ENCODE measurements around the gene RPS21.

RPS21 gene

DNA sequence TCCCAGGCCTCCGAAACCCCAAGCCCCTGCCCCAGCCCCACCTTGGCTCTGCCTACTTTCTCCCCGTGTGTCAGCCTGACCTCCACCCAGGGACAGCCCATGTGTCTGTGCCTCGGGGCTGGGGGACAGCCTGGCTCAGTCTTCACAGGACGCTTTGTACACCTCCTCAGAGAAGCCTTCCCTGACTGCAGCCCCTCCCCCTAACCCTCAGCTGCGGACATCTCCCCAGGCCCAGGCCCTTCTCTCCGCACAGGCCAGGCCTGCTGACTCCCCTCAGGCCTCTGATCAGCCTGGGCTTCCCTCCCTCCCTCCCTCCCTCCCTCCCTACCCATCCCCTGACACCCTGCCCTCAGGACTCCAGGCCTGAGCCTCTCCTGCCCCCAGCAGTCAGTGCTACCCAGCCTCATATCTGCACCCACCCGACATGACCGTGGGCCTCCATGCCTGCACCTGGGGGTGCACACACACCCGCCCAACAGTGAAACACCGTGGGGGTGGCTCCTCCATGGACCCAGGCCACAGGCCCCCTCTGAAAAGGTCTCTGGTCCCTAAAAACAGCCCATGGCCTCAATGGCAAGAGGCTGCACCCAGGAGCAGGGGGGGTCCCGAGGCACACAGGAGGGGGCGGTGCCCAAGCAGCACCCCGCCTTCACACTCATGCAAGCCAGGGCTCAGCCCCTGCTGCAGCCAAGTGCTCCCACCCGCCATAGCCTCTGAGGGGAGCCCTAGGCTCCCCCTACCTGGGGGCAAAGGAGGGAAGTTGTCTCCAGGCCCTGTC, 32.7 kb upstream of the RPS21 start:
- no peak for DNase-seq (ENCODE audit: low read depth)

DNA sequence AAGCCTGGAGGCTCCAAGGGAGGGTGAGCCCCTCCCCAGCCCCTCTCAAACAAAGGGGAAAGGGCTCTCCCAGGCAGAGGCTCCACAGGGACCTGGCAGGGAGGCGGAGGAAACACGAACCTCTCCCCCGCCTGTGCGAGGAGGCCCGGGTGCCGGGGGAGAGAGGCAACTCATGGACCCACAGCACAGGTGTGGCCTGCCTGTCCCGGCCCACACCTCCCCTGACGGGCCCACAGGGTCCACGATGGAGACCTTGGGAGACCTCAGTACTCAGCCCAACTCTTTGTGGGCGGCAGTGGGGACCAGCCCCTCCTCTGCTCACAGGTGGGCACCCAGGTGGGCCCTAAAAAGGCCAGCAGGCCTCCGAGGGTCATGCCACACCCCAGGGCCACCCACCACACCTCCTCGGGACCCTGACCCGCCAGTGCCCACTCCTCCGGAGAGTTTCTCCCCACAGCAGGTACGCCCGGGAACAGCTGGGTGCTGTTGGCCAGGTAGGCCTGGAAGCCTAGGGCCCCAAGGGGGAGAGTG, 32.0 kb upstream of the RPS21 start:
- DNase-seq (ENCODE audit: low read depth), result no peak

DNA sequence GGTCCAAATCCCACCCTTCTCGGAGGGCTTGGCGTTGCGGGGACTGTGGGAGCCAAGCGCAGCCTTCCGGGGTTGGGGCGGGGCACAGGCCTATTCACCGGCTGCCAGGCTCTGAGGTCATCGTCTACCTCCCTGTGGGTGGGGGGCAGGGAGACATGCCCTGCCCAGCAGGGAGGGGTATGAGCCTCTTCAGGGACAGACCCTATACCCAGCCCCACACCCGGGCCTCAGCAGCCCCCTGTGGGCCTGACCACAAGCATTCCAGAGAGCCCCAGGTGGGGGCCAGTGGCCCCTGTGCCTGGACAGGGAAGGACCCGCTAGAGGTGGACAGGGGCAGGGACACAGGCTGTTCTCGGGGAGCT, 31.4 kb upstream of the RPS21 start:
- DNase-seq (ENCODE audit: low read depth), result no peak

DNA sequence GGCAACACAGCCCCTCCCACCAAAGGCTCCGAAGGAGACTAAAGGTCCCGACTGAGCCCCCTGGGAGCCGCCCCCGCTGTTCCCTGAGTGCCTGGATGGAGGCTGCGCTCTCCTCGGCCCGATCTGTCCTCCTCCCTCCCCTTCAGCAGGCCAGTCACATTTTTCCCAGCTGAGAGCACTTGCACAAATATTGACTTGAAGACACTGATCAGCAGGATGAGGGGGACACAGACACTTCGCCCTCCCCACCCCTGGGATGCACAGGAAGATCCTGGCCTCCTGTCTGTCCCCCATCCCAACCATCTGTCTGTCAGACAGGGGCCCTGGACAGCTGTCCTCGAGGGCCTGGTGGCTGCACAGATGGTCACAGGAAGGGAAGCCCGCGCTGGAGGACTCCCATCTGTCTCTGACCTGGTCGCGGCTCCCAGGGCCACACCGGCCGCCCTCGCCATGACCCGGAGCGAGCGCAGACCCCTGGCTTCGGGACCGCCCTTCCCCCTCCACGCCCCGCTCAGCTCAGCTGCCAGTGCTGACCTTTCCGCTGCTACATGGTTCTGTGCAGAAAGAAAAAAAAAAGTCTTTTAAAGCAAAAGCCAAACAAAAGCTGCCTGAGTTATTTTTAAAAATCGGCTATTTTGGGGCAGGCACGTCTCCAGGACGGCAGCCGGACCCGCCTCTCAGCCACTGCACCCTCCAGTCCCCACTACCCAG, 30.9 kb upstream of the RPS21 start:
- no peak for DNase-seq (ENCODE audit: low read depth)

DNA sequence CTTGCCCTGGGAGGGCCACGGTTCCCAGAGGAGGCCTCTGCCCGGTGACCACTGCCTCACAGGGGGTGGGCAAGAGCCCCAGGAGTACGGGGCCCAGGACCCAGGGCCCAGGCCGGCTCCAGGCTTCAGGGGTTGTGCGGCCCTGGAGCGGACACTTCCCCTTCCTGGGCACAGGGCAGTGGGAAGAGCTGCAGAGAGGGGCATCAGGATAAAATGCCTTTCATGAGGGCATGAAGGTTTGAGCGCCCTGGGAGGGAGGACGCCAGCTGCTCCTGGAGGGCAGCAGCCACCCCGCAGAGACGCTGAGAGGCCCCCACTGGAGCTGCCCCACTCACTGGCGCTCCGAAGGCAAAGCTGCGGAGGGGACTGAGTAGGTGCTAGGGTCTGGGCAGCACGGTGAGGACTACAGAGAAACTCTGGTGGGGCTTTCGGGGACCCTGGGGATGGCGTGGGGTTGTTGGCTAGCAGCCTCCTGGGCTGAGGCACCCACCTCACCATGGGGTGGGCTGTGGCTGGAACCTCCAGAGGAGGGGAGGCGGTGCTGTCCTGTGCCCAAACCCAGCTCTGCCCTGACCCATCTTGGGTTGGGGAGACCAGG, 30.2 kb upstream of the RPS21 start:
- no peak for DNase-seq (ENCODE audit: low read depth)

DNA sequence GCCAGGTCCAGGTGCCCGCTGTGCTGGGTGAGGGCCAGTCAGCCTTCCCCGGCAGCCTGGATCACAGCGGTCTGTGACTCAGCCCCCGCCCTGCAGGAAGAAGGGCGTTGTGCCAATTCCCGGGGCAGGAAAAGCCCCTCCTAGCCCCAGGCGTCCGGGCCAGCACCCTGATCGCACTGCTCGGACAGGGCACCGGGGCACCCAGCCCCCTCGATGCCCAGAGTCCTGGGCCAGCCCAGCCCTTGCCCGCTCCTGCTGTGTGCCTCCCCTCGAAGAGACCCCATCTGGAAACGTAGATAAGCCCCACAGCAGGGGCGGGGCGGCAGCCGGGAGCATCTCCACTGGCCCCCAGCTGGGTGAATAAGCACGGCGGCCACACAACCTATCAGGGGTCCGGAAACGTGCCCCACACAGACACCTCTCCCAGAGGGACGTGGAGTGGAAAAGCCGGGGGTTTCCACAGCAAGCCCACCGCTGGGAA, 29.7 kb upstream of the RPS21 start:
- DNase-seq (ENCODE audit: low read depth), result no peak

DNA sequence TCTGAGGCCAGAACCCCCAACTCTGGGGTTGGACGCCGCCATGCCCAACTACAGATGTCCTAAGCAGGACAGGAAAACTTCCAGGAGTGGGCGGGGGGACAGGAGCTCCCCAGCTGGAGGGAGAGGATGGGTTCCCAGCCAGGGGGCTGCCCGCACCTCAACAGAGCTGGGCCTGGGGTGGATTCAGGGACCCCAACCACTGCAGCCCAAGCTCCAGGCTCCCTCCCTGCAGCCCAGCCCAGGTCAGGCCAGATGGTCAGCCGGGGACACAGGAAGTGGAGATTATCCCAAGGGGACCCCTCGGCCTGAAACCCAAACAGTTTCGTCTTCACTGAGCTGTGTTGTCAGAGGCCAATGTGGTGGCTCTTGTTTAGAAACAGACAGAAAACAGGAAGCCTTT, 29.2 kb upstream of the RPS21 start:
- DNase-seq (ENCODE audit: low read depth), result no peak

DNA sequence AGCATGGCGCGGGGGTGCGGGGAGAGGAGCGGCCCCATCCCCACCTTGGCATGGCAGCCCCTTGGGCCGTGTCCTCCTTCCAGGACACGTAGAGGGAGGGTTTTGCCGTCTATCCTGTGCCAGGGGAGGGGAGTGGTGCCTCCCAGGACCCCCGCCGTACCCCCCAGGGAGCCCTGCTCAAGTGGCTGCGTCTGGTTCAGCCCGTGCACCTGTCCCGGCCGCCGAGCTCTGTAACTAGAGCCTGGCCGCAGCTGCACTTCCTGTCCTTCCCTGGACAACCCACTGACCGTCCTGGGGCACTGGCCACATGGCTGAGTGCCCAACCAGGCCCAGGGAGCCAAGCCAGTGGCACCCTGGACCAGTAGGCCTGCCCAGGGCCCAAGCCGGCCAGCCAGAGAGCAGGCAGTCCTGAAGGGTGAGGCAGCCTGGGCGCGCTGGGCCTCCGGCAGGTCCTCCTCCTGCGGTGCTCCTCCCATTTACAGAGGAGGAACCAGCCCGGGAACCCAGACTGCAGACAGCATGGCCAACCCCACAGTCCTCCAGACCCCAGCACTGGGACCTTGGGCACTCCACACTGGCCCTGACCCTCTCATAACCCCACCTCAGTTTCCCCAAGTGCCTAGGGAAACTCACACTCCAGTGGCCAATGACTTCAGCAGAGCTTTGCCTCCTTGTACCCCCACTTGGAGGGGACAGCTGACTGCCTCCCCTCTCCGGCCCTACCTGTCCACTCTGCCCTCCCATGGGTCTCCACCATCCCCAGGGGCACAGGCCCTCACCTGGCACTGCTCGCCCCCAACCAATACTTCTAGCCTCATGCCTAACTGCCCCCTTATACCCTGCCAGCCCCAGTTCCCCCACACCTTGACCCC, 28.5 kb upstream of the RPS21 start:
- DNase-seq (ENCODE audit: low read depth), result no peak

DNA sequence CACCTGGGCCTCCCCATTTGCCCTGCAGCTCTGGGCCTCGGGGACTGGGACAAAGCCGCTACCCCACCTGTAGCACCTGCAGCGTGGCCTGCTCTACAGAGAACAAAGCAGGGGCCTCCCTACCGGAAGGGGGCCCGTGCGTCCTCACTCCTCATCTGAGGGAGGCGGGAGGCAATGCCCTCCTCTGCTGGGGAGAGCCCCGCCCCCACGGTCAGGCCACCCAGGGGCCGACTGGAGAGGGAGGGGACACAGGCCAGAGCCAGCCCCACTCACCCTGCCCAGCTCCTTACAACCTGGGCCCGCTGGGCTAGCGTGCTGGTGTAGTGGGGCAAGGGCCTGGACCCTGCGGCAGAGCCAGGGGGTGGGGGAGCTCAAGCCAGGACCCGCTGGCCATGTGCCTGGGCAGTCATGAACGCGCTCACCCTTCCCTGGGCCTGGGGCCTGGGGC, 27.8 kb upstream of the RPS21 start:
- no peak for DNase-seq (ENCODE audit: low read depth)

DNA sequence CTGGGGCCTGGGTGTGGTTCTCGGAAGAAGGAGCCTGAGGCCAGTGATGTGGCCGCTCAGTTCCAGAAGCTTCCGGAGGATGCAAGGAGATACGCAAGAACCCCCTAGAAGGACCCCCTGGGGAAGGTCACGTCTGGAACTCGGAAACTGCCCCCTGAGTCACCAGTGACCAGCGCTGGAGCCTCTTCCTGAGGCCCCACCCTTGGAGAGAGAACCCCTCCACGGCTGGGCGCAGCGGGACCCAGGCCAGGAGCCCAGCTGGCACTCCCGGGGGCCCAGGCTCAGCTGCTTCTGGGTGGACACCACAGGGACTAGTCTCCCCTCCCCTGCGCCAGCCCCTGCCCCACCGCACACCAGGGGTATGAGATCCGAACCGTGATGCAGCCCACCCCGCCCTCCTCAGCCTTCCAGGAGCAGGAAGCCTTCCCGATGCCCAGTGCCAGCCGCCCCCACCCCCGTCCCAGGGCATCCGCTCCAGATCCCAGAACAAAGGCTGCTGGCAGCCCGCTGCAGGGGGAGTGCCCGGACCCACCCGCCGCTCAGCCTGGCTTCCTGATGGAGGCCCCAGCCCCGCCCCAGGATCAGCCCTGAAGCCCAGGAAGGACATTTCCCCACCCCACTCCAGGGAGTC, 27.3 kb upstream of the RPS21 start:
- DNase-seq (ENCODE audit: low read depth), result no peak

DNA sequence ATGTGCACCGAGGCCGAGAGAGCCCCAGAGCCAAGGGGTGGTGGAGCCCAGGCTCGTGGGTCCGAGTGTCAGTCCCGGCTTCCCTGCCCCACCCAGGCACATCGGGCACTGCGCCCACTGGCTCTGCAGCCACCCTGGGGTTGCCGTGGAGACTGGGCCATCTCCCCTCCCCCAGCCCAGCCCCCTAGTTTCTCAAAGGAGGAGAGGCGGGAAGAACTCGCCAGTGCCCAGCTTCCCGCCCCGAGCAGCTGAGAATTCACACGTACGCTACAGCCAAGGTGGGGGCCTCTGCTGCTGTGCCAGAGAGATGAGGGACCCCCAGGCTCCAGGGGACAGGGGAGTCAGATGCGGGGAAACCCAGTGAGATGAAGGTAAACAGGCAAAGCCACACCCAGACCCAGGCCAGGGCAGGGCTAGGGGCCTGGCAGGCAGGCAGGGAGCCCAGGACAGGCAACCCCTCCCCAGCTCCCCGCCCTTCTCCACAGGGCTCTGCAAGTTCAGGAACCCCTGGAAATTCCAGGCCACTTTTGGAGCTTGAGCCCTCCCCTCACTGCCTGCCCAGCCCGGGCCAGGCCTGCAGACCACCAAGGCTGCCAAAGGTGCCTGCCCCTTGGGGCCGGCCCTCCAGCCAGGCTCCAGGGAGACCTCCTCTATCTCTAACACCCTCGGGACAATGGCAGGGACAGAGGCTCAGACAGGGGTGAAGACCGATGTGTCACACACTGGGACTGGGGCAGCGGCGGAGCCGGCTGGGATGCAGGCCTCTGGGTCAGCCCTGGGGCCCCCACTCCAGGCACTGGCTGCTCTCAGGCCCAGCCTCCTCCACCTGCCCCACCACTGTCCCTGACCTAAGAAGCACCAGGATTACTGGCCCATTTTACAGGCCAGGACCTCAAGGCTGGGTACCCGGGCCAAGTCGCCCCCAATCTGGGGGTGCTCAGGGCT, 25.8 kb upstream of the RPS21 start:
- DNase-seq (ENCODE audit: low read depth), result no peak

DNA sequence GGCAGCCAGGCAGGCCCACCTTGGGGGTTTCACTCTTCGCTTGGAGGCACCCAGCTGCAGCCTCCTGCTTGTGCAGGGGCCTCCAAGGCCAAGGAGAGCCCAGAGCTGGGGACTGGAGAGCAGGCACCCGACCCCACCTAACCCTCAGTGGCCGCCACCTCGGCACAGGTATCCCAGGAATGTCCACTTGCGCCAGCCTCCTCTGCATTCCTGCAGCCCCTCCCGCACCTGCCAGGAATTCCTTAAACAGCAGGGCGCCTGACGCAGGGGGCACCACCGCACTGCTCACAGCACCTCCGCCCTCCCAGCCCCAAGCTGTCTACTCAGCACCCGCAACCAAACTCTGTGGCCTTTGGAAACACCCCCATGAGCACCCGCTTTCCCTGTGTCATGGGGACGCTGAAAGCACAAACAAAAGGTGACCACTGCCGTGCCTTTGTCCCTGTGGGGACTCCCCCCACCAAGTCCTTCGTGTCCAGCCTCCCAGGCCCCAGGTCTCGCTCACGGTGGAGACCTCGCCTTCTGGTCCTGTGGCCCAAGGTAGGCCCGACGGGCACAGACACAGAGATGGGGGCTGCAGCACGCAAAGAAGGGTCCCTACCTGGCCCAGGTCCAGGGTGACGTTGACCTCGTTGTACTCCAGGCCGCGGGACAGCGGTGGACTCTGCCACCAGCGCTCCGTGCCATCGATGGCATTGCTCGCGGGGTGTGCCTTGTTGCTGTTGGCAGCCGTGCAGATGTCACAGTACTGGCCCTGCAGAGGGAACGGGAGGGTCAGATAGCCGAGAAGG, 24.9 kb upstream of the RPS21 start:
- DNase-seq (ENCODE audit: low read depth), result no peak

DNA sequence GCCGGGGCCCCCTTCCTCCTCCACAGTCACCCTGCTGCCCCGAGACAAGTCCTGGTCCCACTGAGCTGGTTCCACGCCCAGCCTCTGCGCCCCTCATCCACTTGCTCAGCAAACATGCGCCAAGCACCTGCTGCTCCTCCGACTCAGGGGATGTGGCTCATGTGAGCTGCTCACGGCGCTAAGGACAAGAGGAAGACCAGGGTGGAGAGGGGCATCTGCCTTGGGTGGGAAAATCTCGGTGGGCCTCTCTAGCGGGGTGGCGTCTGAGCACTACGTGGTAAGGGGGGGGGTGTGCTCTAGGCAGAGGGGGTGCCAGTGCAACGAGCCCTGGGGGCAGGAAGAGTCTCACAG, 24.3 kb upstream of the RPS21 start:
- DNase-seq (ENCODE audit: low read depth), result no peak

DNA sequence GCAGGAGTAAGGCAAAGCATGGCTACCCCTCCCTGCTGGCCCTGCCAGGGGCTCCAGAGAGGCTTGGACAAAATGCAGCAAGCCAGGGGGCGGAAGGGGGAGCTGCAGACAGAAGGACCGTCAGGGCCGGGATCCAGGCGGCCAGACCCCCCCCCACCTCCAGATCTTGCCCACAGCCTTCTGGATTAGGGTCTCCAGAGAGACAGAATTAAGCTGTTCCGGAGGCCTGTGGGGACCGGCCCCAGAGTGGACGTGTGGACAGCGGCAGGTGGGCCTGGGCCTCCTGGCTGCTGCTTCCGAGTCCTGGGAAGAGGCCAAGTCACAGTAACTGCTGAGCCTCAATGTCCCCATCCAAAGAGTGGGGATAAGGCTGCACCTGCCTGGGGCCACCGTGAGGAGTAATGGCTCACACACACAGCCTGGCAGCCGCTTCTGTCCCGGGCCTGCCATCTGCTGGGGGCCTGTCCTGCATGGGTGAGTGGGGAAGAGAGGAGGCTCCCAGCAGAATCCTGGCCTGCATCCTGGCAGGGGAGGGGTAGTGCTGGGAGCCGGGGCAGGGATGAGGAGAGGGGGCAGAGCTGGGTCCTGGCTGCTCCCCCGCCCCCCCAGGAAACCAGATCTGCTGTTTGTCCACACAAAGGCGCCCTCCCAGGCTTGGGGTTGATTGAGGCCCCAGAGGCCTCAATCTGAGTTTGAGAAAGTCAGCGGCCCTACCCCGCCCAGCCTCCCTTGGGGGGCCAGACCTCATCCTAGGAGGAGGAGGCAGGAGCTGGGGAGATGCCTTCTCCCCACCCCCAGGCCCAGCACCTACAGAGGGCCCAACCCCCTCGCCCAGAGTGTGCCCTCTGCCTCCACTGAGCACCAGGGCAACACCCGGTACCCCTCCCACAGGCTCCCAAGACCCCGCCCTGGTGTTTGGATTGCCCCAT, 23.6 kb upstream of the RPS21 start:
- no peak for DNase-seq (ENCODE audit: low read depth)

DNA sequence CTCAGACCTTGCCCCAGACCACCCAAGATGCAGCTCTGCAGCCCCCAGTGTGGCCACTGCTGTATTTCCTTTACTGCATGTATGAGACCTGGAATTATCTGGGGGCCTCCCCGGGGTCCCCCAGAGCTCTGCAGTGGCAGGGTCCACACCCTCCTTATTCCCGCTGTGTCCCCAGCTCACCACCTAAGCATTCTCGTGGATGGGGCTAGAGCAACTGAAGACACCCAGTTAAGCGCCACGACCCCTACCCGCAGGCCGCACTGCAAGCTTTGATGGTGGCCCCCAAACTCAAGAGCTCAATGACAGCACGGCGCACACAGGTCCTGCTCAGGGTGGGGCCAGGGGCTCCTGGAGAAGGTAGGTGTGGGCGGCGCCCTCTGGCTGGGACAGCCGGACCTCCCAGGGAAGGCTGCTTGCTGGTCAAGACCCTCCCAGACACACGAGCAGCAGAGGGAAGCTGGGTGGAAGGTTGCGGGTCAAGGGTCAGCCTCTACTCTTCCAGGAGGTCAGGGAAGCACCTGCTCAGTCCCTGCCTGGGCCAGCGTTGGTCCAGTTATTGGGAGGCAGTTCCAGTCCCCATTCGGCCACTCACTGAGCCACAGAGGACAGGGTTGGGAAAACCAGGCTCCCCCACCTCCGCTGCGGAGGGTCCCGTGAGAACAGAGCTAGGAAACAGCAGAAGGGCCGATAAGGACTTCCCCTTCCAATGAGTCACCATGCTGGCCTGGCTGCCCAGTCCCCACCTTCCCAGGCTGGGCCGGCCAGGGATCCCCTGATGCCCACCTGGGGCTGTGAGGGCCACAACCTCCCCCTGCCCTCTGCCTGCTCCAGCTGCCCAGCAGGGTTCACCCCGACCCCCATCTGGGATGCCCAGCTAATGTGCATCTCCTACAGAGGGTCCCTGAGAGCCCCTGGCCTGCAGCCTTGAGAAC, 22.7 kb upstream of the RPS21 start:
- no peak for DNase-seq (ENCODE audit: low read depth)

DNA sequence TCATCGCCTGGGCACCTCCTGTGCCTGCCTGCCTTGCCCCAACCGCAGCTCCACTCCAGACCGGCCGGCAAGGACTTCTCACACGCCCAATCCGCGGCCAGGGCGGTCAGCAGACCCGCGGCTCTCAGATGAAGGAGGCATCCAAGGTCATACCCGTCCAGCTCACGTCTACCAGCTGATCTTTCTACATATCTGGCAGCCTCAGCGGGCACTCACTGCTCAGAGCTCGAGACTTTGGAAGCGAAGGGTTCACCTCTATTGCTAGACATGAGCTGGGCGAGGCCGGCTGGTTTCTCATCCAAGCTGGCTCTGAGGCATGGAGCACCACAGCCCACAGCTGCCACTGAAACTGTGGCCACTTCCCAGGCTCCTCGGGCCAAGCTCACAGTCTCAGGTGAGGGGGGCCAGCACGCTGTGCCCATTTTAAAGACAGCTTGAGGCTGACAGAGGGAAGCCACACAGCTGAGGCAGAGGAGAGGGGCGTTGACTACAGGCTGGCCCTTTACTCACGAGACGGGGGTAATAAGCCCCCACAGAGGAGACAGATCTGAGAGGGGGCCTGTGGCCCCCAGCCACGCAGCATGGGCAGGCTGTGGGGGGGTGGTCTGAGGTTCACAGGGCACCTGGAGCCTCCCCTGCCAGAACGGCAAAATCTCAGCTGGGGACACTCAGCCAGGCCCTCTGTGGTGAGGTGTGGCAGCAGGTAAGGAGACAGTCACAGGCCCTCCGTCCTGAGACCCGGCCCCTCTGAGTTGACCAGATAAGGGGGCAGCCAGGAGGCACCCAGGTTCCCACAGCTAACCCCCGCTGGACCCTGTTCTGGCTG, 21.8 kb upstream of the RPS21 start:
- no peak for DNase-seq (ENCODE audit: low read depth)
